GM19468 (cell line): ENCODE results near the gene OR2A1.
"Not testable (repeated sequence)": the region's sequence is repeated elsewhere in the genome, so short reads cannot be mapped to it uniquely, and the experiment has no call there.

Source experiments
- ATAC-seq: cut with Tn5 transposase; IDR thresholded peaks from one replicate; pipeline ENCODE4 v1.9.1; 2021; ENCODE audit warnings: mild to moderate bottlenecking, moderate library complexity, moderate number of reproducible peaks; ENCODE audit not compliant: unreplicated experiment; ENCODE audit errors: extremely low read depth

OR2A1 gene

GRCh38 chr7:144311872-144312469, at the start of gene OR2A1:
Gene OR2A1 (plus strand): TSS chr7:144312419. CDS start chr7:144318125, 5,706 bp downstream.
- ATAC-seq: not testable (repeated sequence)

- ATAC-seq: not testable (repeated sequence)
Measured at GRCh38 chr7:144264692-144265091, 47.5 kb upstream of the OR2A1 start, which contains the start of gene OR2A7. Gene OR2A7 (minus strand): TSS chr7:144264792. CDS start chr7:144259628, 5,164 bp downstream.

- not testable (repeated sequence) for ATAC-seq
Measured at GRCh38 chr7:144269188-144269587, 43.0 kb upstream of the OR2A1 start, which contains the start of gene CTAGE8. Gene CTAGE8 (minus strand): TSS chr7:144269288. CDS start chr7:144269250, 38 bp downstream.

GRCh38 chr7:144275281-144275680, 36.9 kb upstream of the OR2A1 start:
- ATAC-seq: not testable (repeated sequence)

GRCh38 chr7:144280010-144280409, 32.2 kb upstream of the OR2A1 start:
- not testable (repeated sequence) for ATAC-seq

- not testable (repeated sequence) for ATAC-seq
Measured at GRCh38 chr7:144281981-144282380, 30.2 kb upstream of the OR2A1 start.

GRCh38 chr7:144282490-144282889, 29.7 kb upstream of the OR2A1 start:
- not testable (repeated sequence) for ATAC-seq

- ATAC-seq: not testable (repeated sequence)
Measured at GRCh38 chr7:144283716-144284115, 28.5 kb upstream of the OR2A1 start.

GRCh38 chr7:144287171-144287784, 24.9 kb upstream of the OR2A1 start:
- ATAC-seq: not testable (repeated sequence)

GRCh38 chr7:144291607-144292006, 20.6 kb upstream of the OR2A1 start:
- ATAC-seq: not testable (repeated sequence)

GRCh38 chr7:144292384-144293161, 19.6 kb upstream of the OR2A1 start:
- ATAC-seq: not testable (repeated sequence)

- peak; percentile 67 for ATAC-seq
Measured at GRCh38 chr7:144293794-144294499, 18.3 kb upstream of the OR2A1 start.

GRCh38 chr7:144302578-144303303, 9.5 kb upstream of the OR2A1 start:
- not testable (repeated sequence) for ATAC-seq

- ATAC-seq: not testable (repeated sequence)
Measured at GRCh38 chr7:144303607-144304006, 8.6 kb upstream of the OR2A1 start.

GRCh38 chr7:144305156-144305555, 7.1 kb upstream of the OR2A1 start:
- not testable (repeated sequence) for ATAC-seq

GRCh38 chr7:144309702-144310101, 2.5 kb upstream of the OR2A1 start:
- ATAC-seq: not testable (repeated sequence)

- ATAC-seq: not testable (repeated sequence)
Measured at GRCh38 chr7:144311218-144311617, 1.0 kb upstream of the OR2A1 start.

GRCh38 chr7:144317537-144317936, 5.3 kb downstream of the OR2A1 start:
- not testable (repeated sequence) for ATAC-seq

GRCh38 chr7:144319547-144319946, 7.3 kb downstream of the OR2A1 start:
- ATAC-seq: not testable (repeated sequence)
